C1 segment of cervical spinal cord (tissue), 14 donors: ENCODE results near the gene PSMB5.

ENCODE experiments used
- DNase-seq, 14 donors: peaks; one replicate each; lab custom pipeline; 2025; lab: John Stamatoyannopoulos, UW

The PSMB5 gene

GRCh38 chr14:23058654-23059504 lies 24.2 kb upstream of the PSMB5 start:
- no peak for DNase-seq

GRCh38 chr14:23057757-23058653 lies 23.3 kb upstream of the PSMB5 start:
- DNase-seq = no peak

DNA sequence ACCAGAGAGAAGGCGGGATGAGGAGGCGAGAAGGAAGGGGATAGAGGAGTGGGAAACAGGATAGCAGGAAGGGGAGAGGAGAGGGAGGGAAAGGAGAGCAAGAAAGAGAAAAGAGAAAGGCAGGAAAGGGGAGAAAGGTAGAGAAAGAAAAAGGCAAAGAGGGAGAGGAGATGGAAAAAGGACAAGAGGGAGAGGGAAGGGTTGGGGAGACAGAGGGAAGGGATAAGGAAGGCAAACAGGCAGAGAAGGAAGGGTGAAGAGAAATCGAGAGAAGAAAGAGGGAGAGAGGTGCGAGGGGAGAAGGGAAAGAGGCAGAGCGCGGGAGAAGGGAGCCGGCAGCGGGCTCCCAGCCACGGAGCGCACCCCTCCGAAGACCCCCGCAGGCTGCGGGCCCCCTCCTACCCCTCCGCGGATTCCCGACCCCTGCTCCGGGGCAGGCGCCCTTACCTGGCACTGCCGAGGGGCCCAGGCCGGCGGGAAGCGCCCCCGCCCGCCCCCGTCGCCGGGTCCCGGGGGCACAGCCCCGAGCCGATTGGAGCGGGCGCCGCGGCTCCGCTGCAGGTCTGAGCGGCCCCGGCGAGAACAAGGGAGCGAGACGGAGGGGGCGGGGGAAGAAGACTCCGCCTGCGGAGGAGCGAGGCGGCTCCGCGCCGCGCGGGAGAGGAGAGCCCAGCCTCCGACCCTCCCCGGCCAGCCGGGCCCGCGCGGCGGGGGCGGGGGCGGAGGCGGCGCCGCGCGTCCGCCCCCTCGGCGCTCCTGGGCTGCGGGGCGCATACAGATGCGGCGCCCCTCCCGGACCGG lies 22.5 kb upstream of the PSMB5 start, which contains the start of gene CDH24:
Gene CDH24, minus strand, starts transcription at position 565 of the 801 bp plus-strand sequence. CDS start 1,787 bp downstream, outside the sequence.
- DNase-seq = no peak

DNA sequence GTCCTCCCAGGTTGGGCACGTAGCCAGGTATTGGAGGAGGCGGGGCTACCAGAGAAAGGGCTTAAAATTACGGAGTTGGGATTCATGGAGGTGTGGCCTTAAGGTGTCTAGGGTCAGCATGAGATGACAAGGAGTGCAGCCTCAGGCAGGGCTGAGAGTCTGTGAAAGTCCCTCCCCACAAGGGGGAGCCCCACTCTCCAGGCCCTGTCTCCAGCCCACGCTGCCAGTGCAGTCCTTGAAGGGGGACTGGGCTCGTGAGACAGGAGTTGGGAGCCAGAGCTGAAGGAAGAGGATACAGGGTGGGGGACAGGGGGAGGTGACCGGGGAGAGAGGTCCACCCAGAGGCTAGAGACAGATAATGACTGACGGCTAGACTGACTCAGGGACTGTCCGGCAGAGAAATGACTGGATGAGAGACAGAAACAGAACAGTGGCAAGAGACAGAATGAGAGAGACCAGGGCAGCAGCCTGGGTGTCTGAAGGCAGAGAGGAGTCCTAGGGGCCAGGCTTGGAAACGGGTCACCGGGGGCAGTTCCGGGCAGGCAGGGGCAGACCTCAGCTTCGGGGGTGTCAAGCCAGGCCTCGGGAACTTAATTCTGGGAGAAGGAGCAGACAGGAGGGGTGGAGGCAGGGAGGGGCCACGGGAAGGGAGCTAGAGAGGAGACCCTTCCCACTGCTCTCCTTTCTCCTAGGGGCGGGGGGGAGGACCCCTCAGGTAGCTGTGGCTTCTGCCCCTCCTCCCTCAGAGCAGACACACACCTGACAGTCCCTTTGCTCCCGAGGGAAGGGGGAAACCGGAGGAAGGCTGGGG lies 21.6 kb upstream of the PSMB5 start:
- no peak for DNase-seq

DNA sequence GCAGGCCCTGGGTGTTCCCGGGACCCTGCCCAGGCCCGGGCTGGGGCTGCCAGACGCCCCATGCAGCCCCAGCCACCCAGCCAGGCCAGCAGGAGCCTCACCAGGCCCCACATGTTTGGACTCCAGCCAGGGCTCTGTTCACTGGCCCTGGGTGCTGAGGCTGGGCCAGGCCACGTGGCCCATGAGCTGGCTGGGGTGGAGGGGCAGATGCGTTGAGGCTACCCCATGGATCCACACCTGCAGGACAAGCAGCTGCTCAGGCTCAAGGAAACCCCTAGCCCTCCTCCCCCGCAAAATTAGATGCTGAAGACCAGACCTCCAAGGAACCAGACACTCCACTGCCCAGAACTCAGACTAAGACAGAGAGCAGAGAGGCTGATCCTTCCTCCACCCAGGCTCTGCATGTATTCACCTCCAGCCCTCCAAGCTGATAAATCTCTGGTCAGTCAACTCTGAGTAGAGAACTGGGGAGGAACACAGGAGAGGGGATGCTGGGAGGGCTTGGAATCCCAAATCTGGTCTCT lies 21.0 kb upstream of the PSMB5 start:
- DNase-seq = no peak

- no peak for DNase-seq
Observed at GRCh38 chr14:23055147-23055550, 20.4 kb upstream of the PSMB5 start.

GRCh38 chr14:23054000-23054811 lies 19.5 kb upstream of the PSMB5 start:
- no peak for DNase-seq

GRCh38 chr14:23053426-23053825 lies 18.7 kb upstream of the PSMB5 start:
- DNase-seq = no peak

DNA sequence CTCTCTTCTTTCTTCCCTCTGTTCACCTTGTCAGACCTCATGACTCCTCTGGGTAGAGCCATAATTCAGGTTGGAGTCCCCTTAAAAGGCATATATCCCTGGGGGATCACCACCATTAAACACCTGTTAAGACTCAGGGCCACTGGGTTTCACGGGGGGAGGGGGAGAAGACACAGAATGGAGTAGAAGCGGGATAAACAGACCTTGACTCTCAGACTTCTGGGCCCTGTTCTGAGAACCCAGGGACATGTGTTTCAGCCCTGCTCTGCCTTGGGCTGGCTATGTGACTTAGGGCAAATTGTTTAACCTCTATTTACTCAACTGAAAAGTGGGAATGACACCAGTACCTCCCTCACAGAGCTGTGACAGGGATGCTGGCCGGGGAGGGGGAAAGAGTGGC lies 18.0 kb upstream of the PSMB5 start:
- DNase-seq = no peak

DNA sequence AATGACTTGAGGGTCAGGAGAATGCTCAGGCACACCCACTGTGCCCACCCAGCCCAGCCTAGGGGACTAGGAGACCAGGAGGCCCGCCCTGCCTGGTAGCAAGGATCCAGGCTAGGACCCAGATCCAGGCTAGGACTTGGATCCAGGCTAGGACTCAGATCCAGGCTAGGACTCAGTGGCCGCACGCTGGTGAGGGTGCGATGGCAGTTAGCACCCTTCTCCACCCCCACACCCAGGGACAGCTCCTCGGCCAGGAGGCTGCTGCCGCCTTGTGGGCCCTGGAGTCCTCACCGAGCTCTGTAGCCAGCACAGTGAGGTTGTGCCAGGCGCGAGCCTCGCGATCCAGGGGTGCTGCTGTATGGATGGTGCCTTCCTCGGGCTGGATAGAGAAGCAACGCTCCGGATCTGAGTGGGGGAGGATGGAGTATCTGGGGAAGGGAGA lies 17.5 kb upstream of the PSMB5 start:
- no peak for DNase-seq

GRCh38 chr14:23051141-23052057 lies 16.7 kb upstream of the PSMB5 start:
- no peak for DNase-seq

DNA sequence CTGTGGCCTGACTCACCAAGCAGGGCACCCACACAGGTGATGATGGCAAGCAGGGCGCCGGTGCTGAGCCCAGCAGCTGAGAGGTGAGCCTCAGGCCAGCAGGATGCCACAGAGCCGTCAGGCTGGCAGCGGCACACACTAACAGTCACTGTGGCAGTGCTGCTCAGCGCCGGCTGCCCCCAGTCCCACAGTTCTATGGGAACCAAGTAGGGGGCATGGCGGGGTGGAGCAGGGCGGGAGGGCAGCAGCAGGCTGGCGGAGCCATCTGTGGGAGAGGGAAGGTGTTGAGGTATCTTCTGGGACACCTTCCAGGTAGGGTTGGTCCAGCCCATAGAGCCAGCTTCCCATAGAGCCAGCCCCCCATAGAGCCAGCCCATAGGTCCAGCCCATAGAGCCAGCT lies 14.3 kb upstream of the PSMB5 start:
- DNase-seq = no peak

- no peak for DNase-seq
Observed at GRCh38 chr14:23047751-23048693, 13.3 kb upstream of the PSMB5 start.

DNA sequence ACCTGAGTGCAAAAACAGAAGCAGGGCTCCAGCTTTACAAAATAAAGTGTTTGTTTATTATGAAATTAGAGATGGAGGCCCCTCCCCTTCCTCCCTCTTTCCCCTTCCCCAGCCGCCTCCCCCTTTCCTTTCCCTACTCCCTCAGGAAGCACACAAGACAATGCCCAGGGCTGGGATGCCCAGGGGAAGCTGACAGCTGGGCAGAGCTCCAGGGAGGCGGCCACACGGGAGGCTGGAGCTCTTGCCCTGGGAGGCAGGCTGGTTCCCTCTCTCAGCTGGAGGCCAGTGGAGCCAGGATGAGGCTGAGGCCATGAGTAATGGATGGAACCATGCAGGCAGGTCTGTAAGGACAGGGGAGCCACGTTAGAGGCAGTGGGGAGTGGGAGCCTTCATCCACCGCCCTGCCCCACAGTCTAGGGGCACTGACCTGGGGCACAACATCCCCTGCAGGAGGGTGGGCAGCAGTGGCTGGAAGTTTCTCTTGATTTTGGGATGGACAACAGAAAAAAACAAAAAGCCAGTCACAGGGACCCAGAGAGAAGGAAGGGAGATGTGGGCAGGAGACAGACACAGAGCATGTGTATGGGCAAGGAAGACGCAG lies 12.4 kb upstream of the PSMB5 start:
- DNase-seq = no peak

DNA sequence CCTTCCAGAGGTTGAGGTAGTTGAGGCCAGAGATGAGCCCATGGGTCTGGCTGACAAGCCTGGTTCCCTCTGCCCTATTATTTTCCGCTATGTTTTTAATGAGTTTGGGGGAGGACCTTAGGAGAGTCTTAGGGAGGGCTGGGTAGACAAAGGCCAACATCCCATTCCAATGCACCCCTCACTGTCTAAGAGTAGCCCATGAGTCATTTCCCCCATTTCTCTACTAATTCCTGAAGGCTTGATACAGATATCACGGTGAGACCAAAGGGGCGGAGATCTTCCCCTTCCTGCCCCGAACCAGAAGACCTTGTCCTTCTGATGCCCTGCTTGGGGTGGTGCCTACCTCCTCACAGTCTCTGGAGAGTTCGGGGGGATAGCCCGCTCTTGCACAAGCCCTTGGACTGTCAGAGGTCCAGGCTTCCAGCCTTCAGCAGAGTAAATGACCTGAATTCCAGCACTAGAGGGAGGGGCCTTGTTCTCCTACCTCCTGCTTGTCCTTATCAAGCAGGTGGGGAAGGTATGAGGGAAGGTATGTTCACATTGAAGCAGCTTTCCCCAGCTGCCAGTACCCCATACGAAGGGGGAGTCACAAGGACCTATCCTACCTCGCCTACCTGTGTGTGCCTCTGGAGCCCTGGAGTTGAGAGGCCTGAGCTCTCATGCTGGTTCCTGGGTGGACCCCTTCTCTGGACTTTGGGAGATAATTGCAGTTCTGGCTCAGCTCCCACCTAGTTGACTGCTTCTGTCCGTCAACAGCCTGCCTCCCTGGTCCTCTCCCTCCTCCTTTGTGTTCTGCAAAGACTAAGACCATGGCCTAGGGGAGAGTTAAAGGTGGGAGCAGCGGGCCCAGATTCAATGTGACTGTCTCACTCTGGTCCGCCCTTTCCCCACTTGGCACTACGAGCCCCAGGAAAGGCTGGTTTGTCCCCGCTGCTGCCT lies 11.0 kb upstream of the PSMB5 start:
- no peak for DNase-seq

DNA sequence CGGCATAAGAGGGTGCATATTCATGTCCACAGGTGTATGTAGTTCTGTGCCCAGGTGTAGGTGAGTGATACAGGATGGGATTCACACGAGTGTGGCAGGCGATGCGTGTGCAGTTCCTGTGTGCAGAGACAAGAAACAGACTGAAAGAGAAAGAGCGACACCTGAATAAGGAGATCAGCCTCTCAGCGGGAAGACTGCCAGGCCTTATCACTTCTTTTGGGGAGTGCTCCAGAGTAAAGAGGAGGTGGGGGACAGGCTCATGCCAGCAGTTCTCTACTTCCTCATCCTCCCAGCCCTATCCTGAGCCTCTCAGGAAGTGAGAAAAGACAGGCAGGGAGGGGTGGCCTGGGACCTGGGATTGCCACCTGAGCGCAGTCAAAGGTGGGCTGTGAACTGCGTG lies 10.1 kb upstream of the PSMB5 start:
- no peak for DNase-seq
